Measurements from ENCODE around the gene NFKBIB. TPM values are rescaled to one million over a fixed set of nuclear protein-coding genes. Genes with fewer than 3 reads are reported as not detected.

Gene NFKBIB
- polyA plus RNA-seq, 1 donor (not counting 4 experiments of a cell fraction or from before 2014, with no cell fraction given) = 12.3 TPM

- Histone ChIP-seq H3K36me3 (ENCODE audit: control insufficient read depth in 2 of 2, extremely low read depth in 1 of 2, insufficient read depth in 2 of 2, low read length in 2 of 2) (peaks cover 4 to 7% of the 10 kb centered on the region in 2 experiments), H2AFZ (ENCODE audit: control insufficient read depth, low read length) (no peak overlapping the region), H3K9ac (ENCODE audit: control insufficient read depth, extremely low read depth, insufficient read depth, low read length) (no peak overlapping the region), H3K9me3 (ENCODE audit: control insufficient read depth, low read depth, low read length) (no peaks in the 10 kb centered on the region), H3K9me1 (ENCODE audit: control insufficient read depth, extremely low read depth, insufficient read depth, low read length) (no peaks in the 10 kb centered on the region), H4K20me1 (ENCODE audit: control insufficient read depth, extremely low read depth, insufficient read depth, low read length) (no peaks in the 10 kb centered on the region), H3K4me2 (ENCODE audit: control insufficient read depth, extremely low read depth, insufficient read depth, low read depth, low read length) (no peak overlapping the region), H3K4me1 (ENCODE audit: control insufficient read depth, extremely low read depth, insufficient read depth, low read length) (peaks cover 11% of the 10 kb centered on the region), H3K4me3 (ENCODE audit: control insufficient read depth in 2 of 3, extremely low read depth in 1 of 3, insufficient read depth in 2 of 3, low read depth in 1 of 3, low read length in 3 of 3) (no peak overlapping the region), H3K79me2 (ENCODE audit: control insufficient read depth, insufficient read depth, low read length) (no peaks in the 10 kb centered on the region), H3K27ac (ENCODE audit: control insufficient read depth, insufficient read depth, low read length) (no peak overlapping the region), H3K27me3 (ENCODE audit: control insufficient read depth, extremely low read depth, insufficient read depth, low read length) (no peaks in the 10 kb centered on the region)
- FAIRE-seq (no peak), DNase-seq (ENCODE audit: low read depth, low spot score) (no peak)
- dilution Hi-C loops (cut with MboI; ENCODE audit: extremely low pct_ligation_motif_present, low sequenced_read_pairs) = no loop called here
- no peak for TF ChIP-seq EZH2 (IDR thresholded peaks at IDR 0.05; ENCODE audit: low read length)
- TF ChIP-seq CTCF (optimal IDR thresholded peaks at IDR 0.05 in 1 of 3, IDR thresholded peaks at IDR 0.05 in 1 of 3, conservative IDR thresholded peaks at IDR 0.05 in 1 of 3; ENCODE audit: extremely low read depth in 1 of 3, insufficient read depth in 2 of 3, low read length in 3 of 3) = no peak
Measured at GRCh38 chr19:38879400-38879751, 20.4 kb upstream of the NFKBIB start.

GRCh38 chr19:38880076-38880881 is 19.5 kb upstream of the NFKBIB start:
- Histone ChIP-seq H3K9me3 (ENCODE audit: control insufficient read depth, low read depth, low read length) (no peaks in the 10 kb centered on the region), H3K27me3 (ENCODE audit: control insufficient read depth, extremely low read depth, insufficient read depth, low read length) (no peaks in the 10 kb centered on the region), H3K9me1 (ENCODE audit: control insufficient read depth, extremely low read depth, insufficient read depth, low read length) (no peaks in the 10 kb centered on the region), H3K4me3 (ENCODE audit: control insufficient read depth in 2 of 3, extremely low read depth in 1 of 3, insufficient read depth in 2 of 3, low read depth in 1 of 3, low read length in 3 of 3) (no peak overlapping the region), H3K4me2 (ENCODE audit: control insufficient read depth, extremely low read depth, insufficient read depth, low read depth, low read length) (no peak overlapping the region), H4K20me1 (ENCODE audit: control insufficient read depth, extremely low read depth, insufficient read depth, low read length) (no peaks in the 10 kb centered on the region), H3K9ac (ENCODE audit: control insufficient read depth, extremely low read depth, insufficient read depth, low read length) (no peak overlapping the region), H2AFZ (ENCODE audit: control insufficient read depth, low read length) (no peak overlapping the region), H3K36me3 (ENCODE audit: control insufficient read depth in 2 of 2, extremely low read depth in 1 of 2, insufficient read depth in 2 of 2, low read length in 2 of 2) (peaks cover 4 to 7% of the 10 kb centered on the region in 2 experiments), H3K79me2 (ENCODE audit: control insufficient read depth, insufficient read depth, low read length) (no peaks in the 10 kb centered on the region), H3K27ac (ENCODE audit: control insufficient read depth, insufficient read depth, low read length) (no peak overlapping the region), H3K4me1 (ENCODE audit: control insufficient read depth, extremely low read depth, insufficient read depth, low read length) (peaks cover 11% of the 10 kb centered on the region)
- dilution Hi-C loops (cut with MboI; ENCODE audit: extremely low pct_ligation_motif_present, low sequenced_read_pairs) = no loop called here
- FAIRE-seq = no peak
- no peak for DNase-seq (ENCODE audit: low read depth, low spot score)
- TF ChIP-seq CTCF (optimal IDR thresholded peaks at IDR 0.05 in 1 of 3, IDR thresholded peaks at IDR 0.05 in 1 of 3, conservative IDR thresholded peaks at IDR 0.05 in 1 of 3; ENCODE audit: extremely low read depth in 1 of 3, insufficient read depth in 2 of 3, low read length in 3 of 3) (no peak), EZH2 (IDR thresholded peaks at IDR 0.05; ENCODE audit: low read length) (no peak)

Data from keratinocyte (primary cell).